HFF-Myc (cell line): Measurements from ENCODE around the gene ALDH1L1.

ENCODE experiments used
- DNase-seq: peaks from one replicate; pipeline ENCODE4 v3.0.0-alpha.2; 2011; ENCODE audit warnings: low read depth; ENCODE audit errors: extremely low read depth
- H3K4me3 ChIP-seq: replicated peaks from 2 replicates; pipeline ENCODE4 v1.5.1; 2011; ENCODE audit warnings: low read depth, mild to moderate bottlenecking, control low read depth, low read length
- CTCF ChIP-seq: IDR thresholded peaks from 2 replicates; pipeline ENCODE4 v1.5.1; 2012; ENCODE audit warnings: mild to moderate bottlenecking, low read depth, low read length, control low read depth; ENCODE audit errors: missing control alignments

Gene ALDH1L1

GRCh38 chr3:126147147-126147931, 33.0 kb downstream of the ALDH1L1 start:
- TF ChIP-seq CTCF, result no peak
- no peak overlapping the region for H3K4me3 ChIP-seq
- no peak for DNase-seq

GRCh38 chr3:126146525-126147146, 33.8 kb downstream of the ALDH1L1 start:
- TF ChIP-seq CTCF, result no peak
- H3K4me3 ChIP-seq, result no peak overlapping the region
- DNase-seq, result no peak

- DNase-seq, result no peak
- TF ChIP-seq CTCF, result no peak
- no peak overlapping the region for H3K4me3 ChIP-seq
Observed at GRCh38 chr3:126146034-126146433, 34.4 kb downstream of the ALDH1L1 start.

GRCh38 chr3:126142652-126143051, 37.7 kb downstream of the ALDH1L1 start:
- no peak for TF ChIP-seq CTCF
- DNase-seq, result no peak
- no peak overlapping the region for H3K4me3 ChIP-seq

GRCh38 chr3:126137490-126138130, 42.8 kb downstream of the ALDH1L1 start:
- no peak for TF ChIP-seq CTCF
- DNase-seq, result no peak
- H3K4me3 ChIP-seq, result no peak overlapping the region

- no peak overlapping the region for H3K4me3 ChIP-seq
- no peak for TF ChIP-seq CTCF
- DNase-seq, result no peak
Observed at GRCh38 chr3:126136428-126137220, 43.8 kb downstream of the ALDH1L1 start.
